Measurements from ENCODE around the gene MYT1.

MYT1 gene

DNA sequence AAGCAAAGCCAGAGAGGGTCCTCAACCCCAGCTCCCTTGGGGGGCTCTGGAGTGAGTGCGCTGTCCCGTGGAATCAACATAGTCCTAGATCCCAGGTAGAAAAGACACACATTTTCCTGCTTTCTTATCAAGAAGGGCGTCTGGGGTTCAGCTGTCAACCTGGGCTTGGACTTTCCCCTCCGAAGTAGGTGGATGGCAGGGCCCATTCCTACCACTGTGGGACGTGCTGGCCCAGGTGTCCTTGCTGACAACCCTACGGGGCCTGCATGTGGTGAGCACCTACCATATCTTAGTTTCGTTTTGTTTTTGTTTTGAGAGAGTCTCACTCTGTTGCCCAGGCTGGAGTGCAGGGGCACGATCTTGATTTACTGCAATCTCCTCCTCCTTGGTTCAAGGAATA is 42.4 kb downstream of the MYT1 start:
- no peak overlapping the region for H3K4me3 ChIP-seq
- TF ChIP-seq, protein P1, sequence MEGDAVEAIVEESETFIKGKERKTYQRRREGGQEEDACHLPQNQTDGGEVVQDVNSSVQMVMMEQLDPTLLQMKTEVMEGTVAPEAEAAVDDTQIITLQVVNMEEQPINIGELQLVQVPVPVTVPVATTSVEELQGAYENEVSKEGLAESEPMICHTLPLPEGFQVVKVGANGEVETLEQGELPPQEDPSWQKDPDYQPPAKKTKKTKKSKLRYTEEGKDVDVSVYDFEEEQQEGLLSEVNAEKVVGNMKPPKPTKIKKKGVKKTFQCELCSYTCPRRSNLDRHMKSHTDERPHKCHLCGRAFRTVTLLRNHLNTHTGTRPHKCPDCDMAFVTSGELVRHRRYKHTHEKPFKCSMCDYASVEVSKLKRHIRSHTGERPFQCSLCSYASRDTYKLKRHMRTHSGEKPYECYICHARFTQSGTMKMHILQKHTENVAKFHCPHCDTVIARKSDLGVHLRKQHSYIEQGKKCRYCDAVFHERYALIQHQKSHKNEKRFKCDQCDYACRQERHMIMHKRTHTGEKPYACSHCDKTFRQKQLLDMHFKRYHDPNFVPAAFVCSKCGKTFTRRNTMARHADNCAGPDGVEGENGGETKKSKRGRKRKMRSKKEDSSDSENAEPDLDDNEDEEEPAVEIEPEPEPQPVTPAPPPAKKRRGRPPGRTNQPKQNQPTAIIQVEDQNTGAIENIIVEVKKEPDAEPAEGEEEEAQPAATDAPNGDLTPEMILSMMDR (IDR thresholded peaks at IDR 0.05), result no peak
- H3K27ac ChIP-seq, result no peak overlapping the region
- DNase-seq (ENCODE audit: low spot score), result no peak

DNA sequence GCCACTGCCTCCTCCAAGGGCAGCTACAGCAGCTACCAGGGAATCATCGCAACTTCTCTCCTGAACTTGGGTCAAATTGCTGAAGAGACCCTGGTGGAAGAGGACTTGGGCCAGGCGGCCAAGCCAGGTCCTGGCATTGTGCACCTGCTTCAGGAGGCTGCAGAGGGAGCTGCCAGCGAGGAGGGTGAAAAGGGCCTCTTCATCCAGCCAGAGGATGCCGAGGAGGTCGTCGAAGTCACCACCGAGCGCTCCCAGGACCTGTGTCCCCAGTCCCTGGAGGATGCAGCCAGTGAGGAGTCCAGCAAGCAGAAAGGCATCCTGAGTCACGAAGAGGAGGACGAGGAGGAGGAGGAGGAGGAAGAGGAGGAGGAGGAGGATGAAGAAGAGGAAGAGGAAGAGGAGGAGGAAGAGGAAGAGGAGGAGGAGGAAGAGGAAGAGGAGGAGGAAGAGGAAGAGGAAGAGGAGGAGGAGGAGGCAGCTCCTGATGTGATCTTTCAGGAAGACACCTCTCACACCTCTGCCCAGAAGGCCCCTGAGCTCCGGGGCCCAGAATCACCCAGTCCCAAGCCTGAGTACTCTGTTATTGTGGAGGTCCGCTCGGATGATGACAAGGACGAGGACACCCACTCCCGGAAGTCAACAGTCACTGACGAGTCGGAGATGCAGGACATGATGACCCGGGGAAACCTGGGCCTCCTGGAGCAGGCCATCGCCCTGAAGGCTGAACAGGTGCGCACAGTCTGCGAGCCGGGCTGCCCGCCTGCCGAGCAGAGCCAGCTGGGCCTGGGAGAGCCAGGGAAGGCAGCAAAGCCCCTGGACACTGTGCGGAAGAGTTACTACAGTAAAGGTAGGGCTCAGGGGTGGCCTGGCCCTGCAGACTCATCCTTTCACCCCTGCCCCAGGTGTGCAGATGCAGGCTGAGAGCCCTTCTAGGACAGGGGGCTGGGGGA is 43.7 kb downstream of the MYT1 start:
- Histone ChIP-seq H3K27ac (no peak overlapping the region), H3K4me3 (no peak overlapping the region)
- TF ChIP-seq, protein P1 (IDR thresholded peaks at IDR 0.05), result no peak
- DNase-seq (ENCODE audit: low spot score), result no peak

DNA sequence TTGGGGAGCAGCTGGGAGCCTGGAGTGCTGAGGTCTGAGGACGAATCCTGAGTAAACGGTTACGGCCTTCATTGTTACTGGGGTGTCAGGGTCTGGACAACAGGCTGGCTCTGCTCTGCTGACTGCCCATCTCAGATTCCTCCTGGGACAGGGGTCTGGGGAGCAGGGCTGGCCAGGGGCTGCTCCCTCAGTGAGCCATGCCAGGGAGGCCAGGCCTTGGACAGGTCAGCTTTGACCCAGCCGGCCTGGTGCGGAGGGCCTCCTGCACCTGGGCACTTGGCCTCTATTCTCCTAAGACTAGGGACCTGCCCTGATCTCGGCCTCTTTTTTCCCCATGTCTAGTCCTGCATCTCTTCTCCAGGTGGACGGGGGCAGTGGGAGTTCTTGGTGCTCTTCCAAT is 44.9 kb downstream of the MYT1 start:
- Histone ChIP-seq H3K4me3 (no peak overlapping the region), H3K27ac (no peak overlapping the region)
- TF ChIP-seq, protein P1 (IDR thresholded peaks at IDR 0.05), result no peak
- DNase-seq (ENCODE audit: low spot score), result no peak

DNA sequence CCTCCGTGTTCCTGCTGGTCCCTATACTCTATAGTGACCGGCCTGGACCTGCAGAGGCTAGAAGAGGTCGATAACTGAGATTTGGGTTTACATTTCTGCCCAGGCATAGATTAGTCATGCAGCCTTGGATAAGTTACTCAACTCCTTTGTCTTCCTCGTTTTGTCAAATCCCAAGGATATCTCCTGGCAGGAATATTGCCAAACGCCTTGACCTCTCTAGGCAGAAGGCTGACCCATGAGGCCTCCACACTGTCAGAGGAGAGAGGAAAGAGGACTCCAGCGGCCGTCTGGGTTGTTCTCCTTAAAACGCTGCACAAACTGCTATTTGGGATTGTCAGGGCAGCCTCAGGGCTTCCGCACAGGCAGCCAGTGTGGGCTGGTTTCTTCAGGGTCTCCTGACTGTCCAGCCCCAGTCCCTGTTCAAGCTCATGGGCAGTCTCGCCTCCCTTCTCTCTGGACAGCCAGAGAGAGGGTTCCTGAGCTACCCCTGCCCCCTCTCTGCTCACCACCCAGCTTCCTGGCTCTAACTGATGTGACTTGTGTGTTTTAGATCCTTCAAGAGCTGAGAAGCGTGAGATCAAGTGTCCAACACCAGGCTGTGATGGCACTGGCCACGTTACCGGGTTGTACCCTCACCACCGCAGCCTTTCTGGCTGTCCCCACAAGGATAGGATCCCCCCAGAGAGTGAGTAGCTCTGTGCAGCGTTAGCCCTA is 46.6 kb downstream of the MYT1 start:
- no peak for DNase-seq (ENCODE audit: low spot score)
- Histone ChIP-seq H3K4me3 (no peak overlapping the region), H3K27ac (no peak overlapping the region)
- TF ChIP-seq, protein P1 (IDR thresholded peaks at IDR 0.05), result no peak

DNA sequence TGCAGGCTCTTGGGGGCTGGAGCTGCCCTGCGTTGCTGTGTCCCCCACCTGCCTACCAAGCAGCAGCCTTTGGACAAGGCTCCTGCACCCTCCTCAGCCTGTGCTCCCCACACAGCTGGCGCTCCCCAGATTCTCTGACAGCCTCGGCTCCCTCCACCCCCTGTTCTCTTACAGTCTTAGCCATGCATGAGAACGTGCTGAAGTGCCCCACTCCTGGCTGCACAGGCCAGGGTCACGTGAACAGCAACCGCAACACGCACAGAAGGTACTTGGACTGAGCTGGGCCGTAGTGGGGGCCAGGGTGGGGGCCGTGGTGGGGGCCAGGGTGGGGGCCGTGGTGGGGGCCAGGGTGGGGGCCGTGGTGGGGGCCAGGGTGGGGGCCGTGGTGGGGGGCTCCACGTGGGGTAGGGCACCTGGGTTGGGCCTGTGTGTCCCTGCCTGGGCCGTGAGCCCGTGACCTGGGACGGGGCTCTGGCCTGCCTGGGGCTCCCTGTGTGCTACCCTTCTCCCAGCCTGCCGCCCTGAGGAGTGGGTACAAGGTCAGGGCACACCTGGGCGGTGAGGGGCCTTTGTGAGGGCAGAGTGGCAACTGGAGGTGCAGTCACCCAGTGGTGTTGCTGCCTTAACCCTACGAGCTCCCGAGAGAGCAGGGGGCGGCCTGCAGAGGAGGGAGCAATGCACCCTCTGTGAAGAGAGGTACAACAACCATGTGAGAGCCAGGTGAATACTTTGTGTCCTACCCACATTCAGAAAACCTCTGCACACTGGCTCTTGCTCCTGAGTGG is 47.8 kb downstream of the MYT1 start:
- TF ChIP-seq, protein P1 (IDR thresholded peaks at IDR 0.05), result no peak
- H3K27ac ChIP-seq, result no peak overlapping the region
- no peak overlapping the region for H3K4me3 ChIP-seq
- DNase-seq (ENCODE audit: low spot score), result no peak

DNA sequence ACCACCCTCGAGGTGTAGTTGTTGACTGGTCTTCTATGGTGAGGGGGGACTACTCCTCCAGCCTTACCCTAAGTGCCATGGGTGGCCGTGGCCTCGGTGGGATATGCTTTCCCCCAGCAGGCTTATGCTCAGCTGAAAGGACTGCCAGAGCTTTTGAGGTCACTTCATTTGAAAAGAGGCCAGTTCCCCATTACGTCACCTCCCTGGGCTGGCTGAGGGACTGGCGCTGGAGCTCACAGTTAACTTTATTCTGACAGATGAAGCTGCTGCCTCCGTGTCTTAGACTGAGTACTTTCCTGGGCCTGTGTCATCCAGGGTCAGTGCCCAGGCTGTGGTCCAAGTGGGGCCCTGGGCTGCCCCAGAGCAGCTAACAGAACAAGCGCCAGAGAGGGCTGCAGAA is 48.5 kb downstream of the MYT1 start:
- H3K4me3 ChIP-seq, result no peak overlapping the region
- TF ChIP-seq, protein P1 (IDR thresholded peaks at IDR 0.05), result no peak
- H3K27ac ChIP-seq, result no peak overlapping the region
- no peak for DNase-seq (ENCODE audit: low spot score)
